ENCODE measurements around the gene ANKFN1.

Gene ANKFN1

DNA sequence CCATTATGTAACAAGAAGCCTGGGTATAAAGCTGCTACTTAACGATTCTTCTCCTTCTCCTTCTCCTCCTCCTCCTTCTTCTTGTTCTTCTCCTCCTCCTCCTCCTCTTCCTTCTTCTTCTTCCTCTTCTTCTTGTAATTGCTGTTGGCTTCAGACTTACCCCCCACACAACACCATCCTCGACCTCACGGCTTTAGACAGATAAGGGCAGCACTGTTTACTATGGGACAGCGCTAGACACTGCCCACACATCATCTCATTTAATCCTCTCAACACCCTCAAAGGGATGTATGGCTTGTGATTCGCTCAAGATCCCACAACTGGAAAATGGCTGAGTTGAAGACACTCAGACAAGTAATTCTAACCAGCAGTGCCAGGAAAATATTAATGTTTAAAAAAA is 379.7 kb downstream of the ANKFN1 start:
- no peaks in the 10 kb centered on the region for H3K36me3 Mint-ChIP-seq
- H3K4me1 Mint-ChIP-seq, result no peaks in the 10 kb centered on the region
- no peak overlapping the region for H3K27ac Mint-ChIP-seq
- no peaks in the 10 kb centered on the region for H3K9me3 Mint-ChIP-seq
- peaks cover 11% of the 10 kb centered on the region for H3K27me3 Mint-ChIP-seq
- no peak overlapping the region for H3K4me3 Mint-ChIP-seq

DNA sequence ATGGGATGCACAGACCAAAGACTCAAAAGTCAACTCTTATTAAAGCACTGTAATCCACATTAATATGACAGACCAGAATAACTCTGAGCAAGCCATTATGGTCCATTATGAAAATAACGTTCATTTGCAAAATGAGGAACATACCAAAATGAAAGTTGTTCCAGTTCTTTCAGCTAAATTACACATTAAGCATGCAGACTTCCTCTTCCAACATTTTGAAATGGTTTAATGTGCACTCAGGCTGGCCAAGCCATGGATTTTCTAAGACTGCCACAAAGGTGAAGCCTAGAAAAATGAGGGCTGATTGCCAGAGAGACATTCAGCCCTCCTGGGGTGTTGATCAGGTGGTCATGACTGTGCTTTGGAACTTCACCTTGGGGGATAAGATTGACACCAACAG is 383.5 kb downstream of the ANKFN1 start:
- Mint-ChIP-seq H3K4me3 (no peak overlapping the region), H3K27ac (no peak overlapping the region), H3K9me3 (no peaks in the 10 kb centered on the region), H3K27me3 (peaks cover 14% of the 10 kb centered on the region), H3K4me1 (no peaks in the 10 kb centered on the region), H3K36me3 (no peaks in the 10 kb centered on the region)

DNA sequence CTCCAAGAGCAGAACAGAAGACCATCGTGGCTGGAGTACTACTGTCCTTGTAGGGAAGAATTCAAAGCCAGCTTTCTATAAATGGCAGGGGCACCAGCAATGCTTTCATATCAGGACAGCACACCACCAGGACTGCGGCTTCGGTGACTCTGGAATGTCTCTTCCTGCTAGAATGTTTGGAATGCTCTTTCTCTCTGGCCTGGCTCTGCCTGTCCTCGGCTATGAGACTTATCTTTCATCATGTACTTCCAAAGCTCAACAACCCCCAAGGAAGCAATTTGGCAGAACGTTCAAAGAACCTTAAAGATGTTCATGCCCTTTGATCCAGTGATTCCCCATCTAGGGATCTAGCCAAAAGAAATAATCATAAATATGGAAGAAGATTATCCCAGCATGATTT is 387.6 kb downstream of the ANKFN1 start:
- Mint-ChIP-seq H3K9me3 (no peaks in the 10 kb centered on the region), H3K4me3 (no peak overlapping the region), H3K36me3 (no peaks in the 10 kb centered on the region), H3K27ac (no peak overlapping the region), H3K27me3 (peaks cover 3% of the 10 kb centered on the region), H3K4me1 (no peaks in the 10 kb centered on the region)

DNA sequence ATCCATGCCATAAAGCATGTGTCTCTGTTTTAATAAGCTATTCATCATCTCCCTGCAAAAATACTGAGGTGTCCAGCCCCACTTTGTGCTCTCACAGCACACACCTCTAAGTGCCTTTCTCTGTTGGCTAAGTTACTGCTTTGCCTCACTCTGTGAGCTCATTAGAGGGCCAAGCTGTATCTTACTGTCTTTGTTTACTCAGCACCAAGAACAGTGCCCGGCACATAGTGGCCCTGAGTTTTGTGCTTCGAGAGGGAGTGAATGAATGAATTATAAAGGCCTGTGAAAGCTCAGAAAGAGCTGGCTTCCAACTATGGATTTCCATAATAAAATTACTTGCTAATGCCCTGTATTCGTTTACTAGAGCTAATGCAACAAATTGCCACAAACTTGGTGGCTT is 390.0 kb downstream of the ANKFN1 start:
- Mint-ChIP-seq H3K4me1 (no peaks in the 10 kb centered on the region), H3K27me3 (peaks cover 4% of the 10 kb centered on the region), H3K27ac (no peak overlapping the region), H3K36me3 (peaks cover 2% of the 10 kb centered on the region), H3K4me3 (no peak overlapping the region), H3K9me3 (no peaks in the 10 kb centered on the region)

DNA sequence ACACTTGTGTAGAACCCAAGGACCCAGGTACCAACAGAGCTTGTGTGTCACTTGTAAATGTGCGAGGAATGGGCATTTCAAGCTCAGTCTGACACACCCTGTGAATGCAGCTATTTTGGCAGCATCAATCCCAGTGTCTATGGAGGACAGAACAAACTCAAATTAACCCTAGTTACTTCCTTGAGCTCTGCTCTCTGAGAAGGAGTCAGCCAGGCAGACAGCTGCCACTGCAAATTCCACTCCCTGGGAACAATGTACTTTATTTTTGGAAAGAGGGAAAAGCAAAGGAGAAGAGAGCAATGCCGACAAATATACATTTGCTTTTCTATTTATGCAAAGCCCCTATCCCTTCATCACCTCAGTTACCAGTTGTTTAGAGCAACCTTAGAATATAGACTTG is 391.8 kb downstream of the ANKFN1 start:
- Mint-ChIP-seq H3K9me3 (no peaks in the 10 kb centered on the region), H3K4me3 (no peak overlapping the region), H3K36me3 (peaks cover 2% of the 10 kb centered on the region), H3K27me3 (peaks cover 2% of the 10 kb centered on the region), H3K4me1 (no peaks in the 10 kb centered on the region), H3K27ac (no peak overlapping the region)

- Mint-ChIP-seq H3K36me3 (peaks cover 2% of the 10 kb centered on the region), H3K4me1 (no peaks in the 10 kb centered on the region), H3K9me3 (no peaks in the 10 kb centered on the region), H3K27me3 (peaks cover 4% of the 10 kb centered on the region), H3K27ac (no peak overlapping the region), H3K4me3 (no peak overlapping the region)
These were observed 392.7 kb downstream of the ANKFN1 start for GRCh38 chr17:56545930-56546329.

DNA sequence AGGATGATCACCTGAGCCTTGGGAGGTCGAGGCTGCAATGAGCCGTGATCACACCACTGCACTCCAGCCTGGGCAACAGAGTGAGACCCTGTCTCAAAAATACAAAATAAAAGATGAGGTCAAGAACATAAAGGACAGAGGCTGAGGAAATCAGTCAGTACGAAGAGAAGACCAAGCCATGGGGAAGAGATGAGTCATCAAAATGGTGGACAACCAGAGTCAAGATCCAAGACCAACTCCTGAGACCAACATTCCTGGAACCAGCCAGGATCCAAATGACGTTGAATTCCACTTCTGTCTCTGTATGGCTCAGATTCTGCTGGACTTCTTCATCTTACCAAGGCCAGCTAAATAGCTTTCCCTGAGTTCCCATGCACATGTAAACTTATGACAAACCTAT is 395.4 kb downstream of the ANKFN1 start:
- H3K36me3 Mint-ChIP-seq, result peaks cover 2% of the 10 kb centered on the region
- H3K4me3 Mint-ChIP-seq, result no peak overlapping the region
- H3K27me3 Mint-ChIP-seq, result peaks cover 4% of the 10 kb centered on the region
- no peak overlapping the region for H3K27ac Mint-ChIP-seq
- H3K4me1 Mint-ChIP-seq, result no peaks in the 10 kb centered on the region
- no peaks in the 10 kb centered on the region for H3K9me3 Mint-ChIP-seq

GRCh38 chr17:56549501-56549900 is 396.2 kb downstream of the ANKFN1 start:
- Mint-ChIP-seq H3K27ac (no peak overlapping the region), H3K27me3 (peaks cover 4% of the 10 kb centered on the region), H3K4me1 (no peaks in the 10 kb centered on the region), H3K36me3 (peaks cover 2% of the 10 kb centered on the region), H3K4me3 (no peak overlapping the region), H3K9me3 (no peaks in the 10 kb centered on the region)

GRCh38 chr17:56557682-56558081 is 404.4 kb downstream of the ANKFN1 start:
- H3K36me3 Mint-ChIP-seq, result no peaks in the 10 kb centered on the region
- H3K27me3 Mint-ChIP-seq, result peaks cover 4% of the 10 kb centered on the region
- H3K4me1 Mint-ChIP-seq, result no peaks in the 10 kb centered on the region
- no peak overlapping the region for H3K27ac Mint-ChIP-seq
- no peak overlapping the region for H3K4me3 Mint-ChIP-seq
- no peaks in the 10 kb centered on the region for H3K9me3 Mint-ChIP-seq

DNA sequence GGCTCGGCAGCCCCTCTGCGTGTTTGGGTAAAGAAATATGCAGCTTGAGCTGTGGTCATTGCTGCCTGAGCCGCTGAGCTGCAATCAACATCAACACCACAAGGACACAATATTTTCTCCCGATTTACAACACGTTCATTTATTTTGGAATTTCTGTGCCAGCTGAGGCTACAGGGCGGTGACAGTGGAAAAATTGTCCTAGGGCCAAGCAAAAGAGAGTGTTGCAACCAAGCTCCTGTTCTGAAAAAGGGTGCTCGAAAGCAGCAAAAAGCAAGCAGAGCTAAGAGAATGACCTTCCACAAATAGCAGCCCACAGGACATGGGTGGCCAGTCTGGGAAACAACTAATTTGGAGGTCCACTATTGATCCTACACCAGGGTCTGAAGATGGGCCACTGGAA is 404.8 kb downstream of the ANKFN1 start:
- H3K27ac Mint-ChIP-seq, result no peak overlapping the region
- H3K9me3 Mint-ChIP-seq, result no peaks in the 10 kb centered on the region
- no peaks in the 10 kb centered on the region for H3K4me1 Mint-ChIP-seq
- H3K27me3 Mint-ChIP-seq, result peaks cover 4% of the 10 kb centered on the region
- H3K4me3 Mint-ChIP-seq, result no peak overlapping the region
- H3K36me3 Mint-ChIP-seq, result no peaks in the 10 kb centered on the region

Measured in activated naive CD4-positive, alpha-beta T cell treated with anti-CD3 and anti-CD28 coated beads, Interleukin-2, amount 50 U/mL, for 24 hours (primary cell).